Lower leg skin (tissue), 3 donors: ENCODE measurements around the gene CNOT4.

Experiments
- CTCF ChIP-seq, 3 donors: fragments of 450-650 bp; IDR thresholded peaks; one replicate each; pipeline ENCODE4 v1.5.1; 2016; ENCODE audit warnings: antibody characterized with exemption in 3 of 3, mild to moderate bottlenecking in 3 of 3, moderate library complexity in 2 of 3
- POLR2A ChIP-seq, 2 donors: fragments of 450-650 bp; IDR thresholded peaks; one replicate each; pipeline ENCODE4 v1.6.1; 2016 to 2017; ENCODE audit warnings: antibody characterized with exemption in 2 of 2, mild to moderate bottlenecking in 1 of 2, moderate library complexity in 1 of 2

GRCh38 chr7:135330088-135330487 lies 179.8 kb downstream of the CNOT4 start:
- no peak for TF ChIP-seq CTCF (IDR thresholded peaks at IDR 0.05)
- TF ChIP-seq POLR2A (IDR thresholded peaks at IDR 0.05): no peak
